Tibial artery (tissue), 4 donors: ENCODE results near the gene LRCH1.
"Not testable (repeated sequence)": the region's sequence is repeated elsewhere in the genome, so short reads cannot be mapped to it uniquely, and the experiment has no call there.

Source experiments
- DNase-seq, 2 donors: peaks; one replicate each; pipeline ENCODE4 v3.0.0-alpha.2; 2019
- H3K27ac ChIP-seq, 2 donors: fragments of 200-600 bp; sonication (generic) in 1 of 2; 1 replicate in 1 of 2; 2 replicates in 1 of 2; pipeline ENCODE4 v1.5.1; 2018 to 2019; ENCODE audit warnings: mild to moderate bottlenecking in 1 of 2
- H3K27me3 ChIP-seq, 2 donors: fragments of 200-600 bp; sonication (generic) in 1 of 2; one replicate each; pipeline versions ENCODE4 v1.5.1 to v1.6.0; 2016 to 2019
- H3K36me3 ChIP-seq, 3 donors: fragments of 200-600 bp; sonication (generic) in 2 of 3; one replicate each; pipeline ENCODE4 v1.5.1; 2016 to 2019; ENCODE audit warnings: mild to moderate bottlenecking in 2 of 3
- H3K4me1 ChIP-seq, 4 donors: fragments of 200-600 bp; sonication (generic) in 2 of 4; 1 replicate in 3 of 4; 2 replicates in 1 of 4; pipeline ENCODE4 v1.5.1; 2016 to 2019
- H3K4me3 ChIP-seq, 2 donors: fragments of 200-600 bp; sonication (generic) in 1 of 2; 1 replicate in 1 of 2; 2 replicates in 1 of 2; pipeline ENCODE4 v1.5.1; 2018 to 2019; ENCODE audit warnings: mild to moderate bottlenecking in 2 of 2
- H3K9me3 ChIP-seq, 3 donors: fragments of 200-600 bp; sonication (generic) in 1 of 3; one replicate each; pipeline ENCODE4 v1.5.1; 2016 to 2019
- CTCF ChIP-seq, 2 experiments: fragments of 200-600 bp in 1 of 2; fragments of 450-650 bp in 1 of 2; IDR thresholded peaks; one replicate each; pipeline ENCODE4 v1.5.1; 2017 to 2019; ENCODE audit warnings: antibody characterized with exemption in 2 of 2, mild to moderate bottlenecking in 1 of 2, moderate library complexity in 1 of 2
- intact Hi-C: fragments of 100-400 bp; cut with DNase I; formaldehyde crosslinking; loops from one replicate; pipeline ENCODE4 v1.15.0; 2023; ENCODE audit warnings: low total_unique reads

Gene LRCH1

GRCh38 chr13:46516599-46517338, 36.2 kb upstream of the LRCH1 start:
- intact Hi-C loops, result no loop called here
- Histone ChIP-seq H3K36me3 (no peaks in the 10 kb centered on the region), H3K27ac (no peak overlapping the region), H3K27me3 (no peaks in the 10 kb centered on the region), H3K9me3 (no peaks in the 10 kb centered on the region), H3K4me1 (no peaks in the 10 kb centered on the region), H3K4me3 (no peak overlapping the region)
- TF ChIP-seq CTCF (IDR thresholded peaks at IDR 0.05), result no peak
- DNase-seq, result no peak

GRCh38 chr13:46517748-46518147, 35.2 kb upstream of the LRCH1 start:
- H3K9me3 ChIP-seq, intact Hi-C loops, H3K36me3 ChIP-seq, H3K4me1 ChIP-seq, H3K4me3 ChIP-seq, H3K27ac ChIP-seq, DNase-seq, H3K27me3 ChIP-seq: not testable (repeated sequence)

- H3K4me3 ChIP-seq, result no peak overlapping the region
- no peak overlapping the region for H3K27ac ChIP-seq
- H3K4me1 ChIP-seq, result no peaks in the 10 kb centered on the region
- no peaks in the 10 kb centered on the region for H3K27me3 ChIP-seq
- no peak for DNase-seq
- TF ChIP-seq CTCF (IDR thresholded peaks at IDR 0.05), result no peak
- intact Hi-C loops, result no loop called here
- no peaks in the 10 kb centered on the region for H3K9me3 ChIP-seq
- H3K36me3 ChIP-seq, result no peaks in the 10 kb centered on the region
Measured at GRCh38 chr13:46519182-46519581, 33.8 kb upstream of the LRCH1 start.

- Histone ChIP-seq H3K36me3 (no peaks in the 10 kb centered on the region), H3K27me3 (no peaks in the 10 kb centered on the region), H3K9me3 (no peaks in the 10 kb centered on the region), H3K4me1 (no peaks in the 10 kb centered on the region), H3K27ac (no peak overlapping the region), H3K4me3 (no peak overlapping the region)
- no peak for TF ChIP-seq CTCF (IDR thresholded peaks at IDR 0.05)
- no peak for DNase-seq
- intact Hi-C loops, result no loop called here
Measured at GRCh38 chr13:46520166-46520565, 32.8 kb upstream of the LRCH1 start.

- Histone ChIP-seq H3K4me3 (no peak overlapping the region), H3K27me3 (no peaks in the 10 kb centered on the region), H3K36me3 (no peaks in the 10 kb centered on the region), H3K4me1 (no peaks in the 10 kb centered on the region), H3K9me3 (no peaks in the 10 kb centered on the region), H3K27ac (no peak overlapping the region)
- no peak for DNase-seq
- no peak for TF ChIP-seq CTCF (IDR thresholded peaks at IDR 0.05)
- intact Hi-C loops, result no loop called here
Measured at GRCh38 chr13:46521486-46521885, 31.5 kb upstream of the LRCH1 start.

- no peaks in the 10 kb centered on the region for H3K36me3 ChIP-seq
- no peaks in the 10 kb centered on the region for H3K9me3 ChIP-seq
- no peak for DNase-seq
- H3K4me3 ChIP-seq, result no peak overlapping the region
- TF ChIP-seq CTCF (IDR thresholded peaks at IDR 0.05), result no peak
- no peak overlapping the region for H3K27ac ChIP-seq
- no peaks in the 10 kb centered on the region for H3K27me3 ChIP-seq
- intact Hi-C loops, result no loop called here
- H3K4me1 ChIP-seq, result no peaks in the 10 kb centered on the region
Measured at GRCh38 chr13:46521921-46522747, 30.8 kb upstream of the LRCH1 start.
